GM12878 (cell line): ENCODE data around the gene CASP6. TPM values are rescaled to one million over a fixed set of nuclear protein-coding genes. Genes with fewer than 3 reads are reported as not detected.

Source experiments
- BCL11A ChIP-seq: IDR thresholded peaks from 2 replicates; pipeline ENCODE4 v1.6.1; 2011; ENCODE audit warnings: low read depth, low read length
- CBFB ChIP-seq: IDR thresholded peaks from 2 replicates; pipeline ENCODE4 v1.6.1; 2016; ENCODE audit warnings: antibody characterized with exemption, low read depth
- CREM ChIP-seq: IDR thresholded peaks from 2 replicates; pipeline ENCODE4 v1.6.1; 2014; ENCODE audit warnings: antibody characterized with exemption, low read depth
- E2F4 ChIP-seq: IDR thresholded peaks from 2 replicates; pipeline ENCODE4 v1.6.1; 2012; ENCODE audit warnings: low read depth, low read length, improper control_type of control experiment
- GATAD2B ChIP-seq: fragments of 450-650 bp; conservative IDR thresholded peaks from 2 replicates; pipeline ENCODE4 v1.6.1; 2017; ENCODE audit warnings: low read depth, mild to moderate bottlenecking, moderate library complexity
- JUNB ChIP-seq: IDR thresholded peaks from 2 replicates; pipeline ENCODE4 v1.6.1; 2016; ENCODE audit warnings: antibody characterized with exemption, mild to moderate bottlenecking
- KLF5 ChIP-seq: fragments of 450-650 bp; IDR thresholded peaks from 2 replicates; pipeline ENCODE4 v1.6.1; 2014; ENCODE audit warnings: mild to moderate bottlenecking; ENCODE audit not compliant: partially characterized antibody
- MTA3 ChIP-seq: IDR thresholded peaks from 2 replicates; pipeline ENCODE4 v1.6.1; 2012; ENCODE audit warnings: low read length, inconsistent platforms, borderline replicate concordance
- NRF1 ChIP-seq: conservative IDR thresholded peaks from 2 replicates; pipeline ENCODE4 v1.6.1; 2011; ENCODE audit warnings: mild to moderate bottlenecking, low read depth, low read length, improper control_type of control experiment
- PAX5 ChIP-seq: IDR thresholded peaks from 2 replicates; pipeline ENCODE4 v1.6.1; 2011; ENCODE audit warnings: low read depth, low read length, borderline replicate concordance
- POLR2A ChIP-seq: IDR thresholded peaks from 2 replicates; pipeline ENCODE4 v1.6.1; 2011; ENCODE audit warnings: low read depth, mild to moderate bottlenecking, low read length
- RAD51 ChIP-seq: fragments of 450-650 bp; IDR thresholded peaks from 2 replicates; pipeline ENCODE4 v1.6.1; 2016; ENCODE audit warnings: moderate library complexity, mild to moderate bottlenecking, inconsistent platforms
- RB1 ChIP-seq: fragments of 450-650 bp; formaldehyde crosslinking; IDR thresholded peaks from 2 replicates; pipeline ENCODE4 v1.6.1; 2017; ENCODE audit warnings: mild to moderate bottlenecking, borderline replicate concordance
- RCOR1 ChIP-seq: conservative IDR thresholded peaks from 2 replicates; pipeline ENCODE4 v1.6.1; 2012; ENCODE audit warnings: low read depth, low read length, improper control_type of control experiment
- REST ChIP-seq: IDR thresholded peaks from 2 replicates; pipeline ENCODE4 v1.6.1; 2012; ENCODE audit warnings: mild to moderate bottlenecking, low read depth, low read length
- RFX5 ChIP-seq: IDR thresholded peaks from 2 replicates; pipeline ENCODE4 v1.6.1; 2011; ENCODE audit warnings: low read depth, low read length, improper control_type of control experiment
- RUNX3 ChIP-seq: IDR thresholded peaks from 2 replicates; pipeline ENCODE4 v1.6.1; 2012; ENCODE audit warnings: low read length, inconsistent platforms
- SIN3A ChIP-seq: IDR thresholded peaks from 2 replicates; pipeline ENCODE4 v1.6.1; 2012; ENCODE audit warnings: low read depth, low read length, improper control_type of control experiment
- SMAD5 ChIP-seq: IDR thresholded peaks from 2 replicates; pipeline ENCODE4 v1.6.1; 2016; ENCODE audit warnings: antibody characterized with exemption, low read depth
- SMARCA5 ChIP-seq: fragments of 450-650 bp; IDR thresholded peaks from 2 replicates; pipeline ENCODE4 v1.6.1; 2017; ENCODE audit warnings: mild to moderate bottlenecking
- SPI1 ChIP-seq: IDR thresholded peaks from 2 replicates; pipeline ENCODE4 v1.6.1; 2011; ENCODE audit warnings: low read depth, mild to moderate bottlenecking, low read length, moderate library complexity, borderline replicate concordance; ENCODE audit not compliant: insufficient read depth
- SREBF2 ChIP-seq: IDR thresholded peaks from 2 replicates; pipeline ENCODE4 v1.6.1; 2012; ENCODE audit warnings: mild to moderate bottlenecking, low read length
- SRF ChIP-seq, 2 experiments: IDR thresholded peaks; 2 replicates each; pipeline ENCODE4 v1.6.1; 2011; ENCODE audit warnings: low read depth in 2 of 2, low read length in 2 of 2, mild to moderate bottlenecking in 1 of 2, moderate library complexity in 1 of 2
- STAT3 ChIP-seq: IDR thresholded peaks from 2 replicates; pipeline ENCODE4 v1.6.1; 2011; ENCODE audit warnings: low read depth, low read length, improper control_type of control experiment
- TAF1 ChIP-seq: IDR thresholded peaks from 2 replicates; pipeline ENCODE4 v1.6.1; 2011; ENCODE audit warnings: mild to moderate bottlenecking, low read depth, low read length, borderline replicate concordance
- TCF12 ChIP-seq: IDR thresholded peaks from 2 replicates; pipeline ENCODE4 v1.6.1; 2011; ENCODE audit warnings: low read depth, mild to moderate bottlenecking, low read length
- YBX1 ChIP-seq: fragments of 450-650 bp; IDR thresholded peaks from 2 replicates; pipeline ENCODE4 v1.6.1; 2016; ENCODE audit warnings: antibody characterized with exemption
- ZBTB33 ChIP-seq: fragments of 450-650 bp; IDR thresholded peaks from 2 replicates; pipeline ENCODE4 v1.6.1; 2017; ENCODE audit warnings: mild to moderate bottlenecking
- polyA plus RNA-seq, 11 experiments: library from polyadenylated mRNA; depleted of rRNA in 4 of 11; unstranded in 6 of 11; stranded (reverse) in 5 of 11; fragments of >200 nt; fragmentation: Nextera tagmentation in 4 of 11; fragmentation: Illumina TruSeq in 1 of 11; extraction: Ambion mirVana in 4 of 11; extraction: Trizol in 1 of 11; gene quantifications; 1 replicate in 1 of 11; 2 replicates in 10 of 11; pipeline versions ENCODE4 v1.2.1 to v1.2.3, GENCODE V29; 2011 to 2016; ENCODE audit warnings: inconsistent platforms in 2 of 11, missing spikeins in 2 of 11, low read depth in 1 of 11
- total RNA-seq, 4 experiments: library from RNA; depleted of rRNA in 3 of 4; stranded (reverse); fragments of >200 nt in 3 of 4; fragmentation: Illumina TruSeq in 1 of 4; extraction: Trizol in 1 of 4; gene quantifications; 2 replicates each; pipeline versions ENCODE4 v1.2.1 to v1.2.3, GENCODE V29; 2013 to 2021

Gene CASP6
- total and polyA plus RNA-seq, 10 of the 15 experiments (the other 5 are each of a cell fraction or from before 2014, with no cell fraction given), result 20.0 to 66.8 (median 30.8) TPM

- TF ChIP-seq RAD51, result no peak
- TF ChIP-seq CREM, result peak; percentile 53; the same call in 1 of the 2 replicates
- no peak for TF ChIP-seq RFX5
- no peak for TF ChIP-seq ZBTB33
- no peak for TF ChIP-seq BCL11A
- 0 out of 2 replicates have a peak, but pooled peaks have one; percentile 3 for TF ChIP-seq PAX5
- peak in 1 of 2 experiments; percentile 87; a peak in 2 of 4 replicates for TF ChIP-seq SRF (IDR thresholded peaks at IDR 0.05; ENCODE audit: low read depth in 2 of 2, low read length in 2 of 2)
- no peak; the same call in none of the 2 replicates for TF ChIP-seq RUNX3
- TF ChIP-seq SMAD5, result no peak
- no peak for TF ChIP-seq KLF5
- no peak for TF ChIP-seq SPI1
- no peak for TF ChIP-seq REST
- TF ChIP-seq RCOR1, result no peak
- TF ChIP-seq GATAD2B, result no peak; the same call in 1 of the 2 replicates
- TF ChIP-seq JUNB, result no peak
- TF ChIP-seq SMARCA5, result peak; percentile 57
- TF ChIP-seq TAF1, result 0 out of 2 replicates have a peak, but pooled peaks have one; percentile 4
- no peak for TF ChIP-seq SREBF2
- TF ChIP-seq POLR2A, result peak; percentile 73
- TF ChIP-seq YBX1, result no peak
- TF ChIP-seq SIN3A, result peak; percentile 73; the same call in 1 of the 2 replicates
- TF ChIP-seq MTA3, result no peak
- 0 out of 2 replicates have a peak, but pooled peaks have one; percentile 28 for TF ChIP-seq E2F4
- 0 out of 2 replicates have a peak, but pooled peaks have one; percentile 6 for TF ChIP-seq CBFB
- TF ChIP-seq NRF1, result no peak
- TF ChIP-seq TCF12, result peak; percentile 63
- peak; percentile 12; the same call in 1 of the 2 replicates for TF ChIP-seq RB1
- TF ChIP-seq STAT3, result no peak
These were observed at the start of gene CASP6 (continued) for GRCh38 chr4:109702950-109703663.
